22Rv1 (cell line): ENCODE results near the gene TMEM61.

Experiments used
- H3K27ac ChIP-seq: fragments of 450-650 bp; 2 replicates; pipeline ENCODE4 v1.5.1; 2017
- CTCF ChIP-seq: fragments of 450-650 bp; IDR thresholded peaks from 2 replicates; pipeline ENCODE4 v1.5.1; 2017; ENCODE audit warnings: mild to moderate bottlenecking
- ZFX ChIP-seq: fragments of 450-650 bp; IDR thresholded peaks from 2 replicates; pipeline ENCODE4 v1.6.1; 2017; ENCODE audit warnings: antibody characterized with exemption, borderline replicate concordance

TMEM61 gene

GRCh38 chr1:54942976-54943375 lies 37.5 kb upstream of the TMEM61 start:
- no peak overlapping the region for H3K27ac ChIP-seq
- no peak for TF ChIP-seq ZFX
- TF ChIP-seq CTCF = no peak

DNA sequence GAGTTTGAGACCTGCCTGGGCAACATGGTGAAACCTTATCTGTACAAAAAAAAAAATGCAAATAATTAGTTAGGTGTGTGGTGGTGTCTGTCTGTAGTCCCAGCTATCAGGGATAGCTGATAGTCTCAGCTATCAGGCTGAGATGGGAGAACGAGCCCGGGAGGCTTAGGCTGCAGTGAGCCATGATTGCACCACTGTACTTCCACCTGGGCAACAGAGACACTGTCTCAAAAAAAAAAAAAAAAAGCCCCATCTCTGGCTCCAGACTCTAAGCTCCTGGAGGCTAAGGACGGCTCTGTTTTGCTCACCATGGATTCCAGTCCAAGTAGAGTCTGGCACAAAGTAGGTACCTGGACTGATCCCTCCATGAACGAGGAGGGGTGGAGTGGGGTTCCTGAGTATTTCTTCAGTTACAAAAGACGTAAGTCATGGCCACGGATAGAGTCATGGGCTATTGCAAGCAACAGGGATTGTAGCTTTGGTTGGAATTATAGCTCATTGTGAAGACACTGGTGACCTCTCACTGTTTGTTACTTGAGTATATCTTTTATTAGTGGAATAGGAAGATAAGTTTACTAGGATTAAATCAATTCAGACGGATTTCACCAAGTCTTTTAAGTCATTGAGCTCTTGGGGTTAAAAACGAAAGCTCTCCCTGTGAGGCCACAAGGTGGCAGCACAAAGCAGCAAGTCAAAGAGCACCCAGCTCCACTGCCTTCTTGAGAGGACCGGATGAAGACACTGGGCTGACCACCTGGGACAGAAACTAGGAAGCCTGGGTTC lies 35.6 kb upstream of the TMEM61 start:
- TF ChIP-seq CTCF (peak; percentile 92), ZFX (no peak)
- H3K27ac ChIP-seq = no peak overlapping the region

DNA sequence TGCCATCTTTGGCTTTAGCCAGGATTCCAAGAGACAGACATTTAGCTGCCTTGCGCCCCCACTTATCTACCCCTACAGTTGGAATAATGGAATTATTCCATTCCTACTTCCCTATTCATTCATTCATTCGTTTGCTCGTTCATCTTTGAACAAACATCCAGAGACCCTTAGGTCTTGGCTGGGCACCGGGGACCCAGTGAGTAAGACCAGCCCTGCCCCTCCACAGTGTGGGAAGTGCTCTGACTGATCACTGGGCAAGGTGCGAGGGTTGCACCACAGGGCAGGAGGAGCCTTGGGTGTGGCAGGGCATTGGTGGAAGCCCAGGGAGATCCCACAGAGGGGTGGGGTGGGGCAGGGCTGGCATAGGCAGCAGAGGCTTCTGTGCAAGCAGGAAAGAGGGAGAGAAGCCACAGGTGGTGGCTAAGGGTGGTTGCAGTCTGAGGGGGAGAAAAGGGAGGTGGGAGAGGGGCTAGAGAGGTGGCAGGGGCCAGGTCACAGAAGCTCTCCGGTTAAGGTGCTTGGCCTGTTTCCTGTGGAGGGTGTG lies 35.0 kb upstream of the TMEM61 start:
- no peak overlapping the region for H3K27ac ChIP-seq
- TF ChIP-seq ZFX = no peak
- TF ChIP-seq CTCF = peak; percentile 67

- H3K27ac ChIP-seq = no peak overlapping the region
- no peak for TF ChIP-seq CTCF
- TF ChIP-seq ZFX = no peak
Observed at GRCh38 chr1:54947540-54947939, 32.9 kb upstream of the TMEM61 start.

DNA sequence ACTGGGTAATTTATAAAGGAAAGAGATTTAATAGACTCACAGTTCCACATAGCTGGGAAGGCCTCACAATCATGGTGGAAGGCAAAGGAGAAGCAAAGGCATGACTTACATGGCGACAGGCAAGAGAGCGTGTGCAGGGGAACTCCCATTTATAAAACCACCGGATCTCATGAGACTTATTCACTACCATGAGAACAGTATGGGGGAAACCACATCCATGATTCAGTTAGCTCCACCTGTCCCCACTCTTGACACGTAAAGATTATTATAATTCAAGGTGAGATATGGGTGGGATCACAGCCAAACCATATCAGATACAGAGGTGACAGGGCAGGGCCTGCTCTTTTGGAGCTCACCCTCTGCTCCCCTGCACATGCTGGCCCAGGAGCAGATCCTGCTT lies 31.4 kb upstream of the TMEM61 start:
- TF ChIP-seq ZFX = no peak
- no peak for TF ChIP-seq CTCF

GRCh38 chr1:54950006-54950368 lies 30.4 kb upstream of the TMEM61 start:
- H3K27ac ChIP-seq = no peak overlapping the region
- TF ChIP-seq ZFX (no peak), CTCF (no peak)

More for the DNA sequence above, 31.4 kb upstream of the TMEM61 start:
- H3K27ac ChIP-seq = no peak overlapping the region

GRCh38 chr1:54950369-54951163 lies 29.9 kb upstream of the TMEM61 start:
- TF ChIP-seq CTCF (peak; percentile 83), ZFX (no peak)

More at GRCh38 chr1:54950369-54951163, 29.9 kb upstream of the TMEM61 start:
- no peak overlapping the region for H3K27ac ChIP-seq
